Measurements from ENCODE around the gene GALNT13. TPM values are rescaled to one million over a fixed set of nuclear protein-coding genes. Genes with fewer than 3 reads are reported as not detected.

GALNT13 gene
- polyA plus RNA-seq, 3 donors, result not detected

GRCh38 chr2:154264024-154264423 is 392.3 kb downstream of the GALNT13 start:
- TF ChIP-seq CTCF (IDR thresholded peaks at IDR 0.05), result no peak
- Mint-ChIP-seq H3K4me3 (no peak overlapping the region), H3K36me3 (no peaks in the 10 kb centered on the region), H3K4me1 (no peaks in the 10 kb centered on the region), H3K27ac (no peak overlapping the region), H3K27me3 (ENCODE audit: low read depth in 3 of 3) (no peaks in the 10 kb centered on the region), H3K9me3 (peaks cover 0 to 10% (median 1%) of the 10 kb centered on the region in 7 donors)
- Histone ChIP-seq H3K9ac (ENCODE audit: insufficient read depth, low read length, poor library complexity, severe bottlenecking) (no peak overlapping the region), H3K79me2 (ENCODE audit: insufficient read depth, low read length) (no peaks in the 10 kb centered on the region), H4K20me1 (ENCODE audit: insufficient read depth, low read length) (no peaks in the 10 kb centered on the region), H3K27ac (ENCODE audit: low read depth in 1 of 2, low read length in 2 of 2) (no peak overlapping the region), H3K4me2 (replicated peaks; ENCODE audit: extremely low read depth, low read length, poor library complexity, severe bottlenecking) (no peak overlapping the region), H2AFZ (ENCODE audit: insufficient read depth, low read depth, low read length, poor library complexity, severe bottlenecking) (no peak overlapping the region), H3K9me3 (replicated peaks in 1 of 2; ENCODE audit: control insufficient read depth in 1 of 2, insufficient read depth in 1 of 2, low read length in 2 of 2) (no peaks in the 10 kb centered on the region), H3K4me1 (ENCODE audit: control insufficient read depth in 1 of 2, insufficient read depth in 2 of 2, low read length in 2 of 2) (no peaks in the 10 kb centered on the region), H3K4me3 (replicated peaks in 1 of 3; ENCODE audit: low read depth in 2 of 3, low read length in 3 of 3) (no peak overlapping the region), H3K27me3 (ENCODE audit: control insufficient read depth in 2 of 2, insufficient read depth in 2 of 2, low read length in 2 of 2) (no peaks in the 10 kb centered on the region), H3K36me3 (replicated peaks in 1 of 2; ENCODE audit: control insufficient read depth in 1 of 2, insufficient read depth in 2 of 2, low read length in 2 of 2) (no peaks in the 10 kb centered on the region)
- DNase-seq, result no peak
- WGBS (ENCODE audit: insufficient coverage), result 50% methylated on average over 1 of the region's 2 CpGs
- intact Hi-C loops (cut with micrococcal nuclease), result no loop called here

- Histone ChIP-seq H4K20me1 (ENCODE audit: insufficient read depth, low read length) (no peaks in the 10 kb centered on the region), H3K79me2 (ENCODE audit: insufficient read depth, low read length) (no peaks in the 10 kb centered on the region), H3K9ac (ENCODE audit: insufficient read depth, low read length, poor library complexity, severe bottlenecking) (no peak overlapping the region), H3K4me1 (ENCODE audit: control insufficient read depth in 1 of 2, insufficient read depth in 2 of 2, low read length in 2 of 2) (no peaks in the 10 kb centered on the region), H2AFZ (ENCODE audit: insufficient read depth, low read depth, low read length, poor library complexity, severe bottlenecking) (no peak overlapping the region), H3K9me3 (replicated peaks in 1 of 2; ENCODE audit: control insufficient read depth in 1 of 2, insufficient read depth in 1 of 2, low read length in 2 of 2) (no peaks in the 10 kb centered on the region), H3K4me2 (replicated peaks; ENCODE audit: extremely low read depth, low read length, poor library complexity, severe bottlenecking) (no peak overlapping the region), H3K36me3 (replicated peaks in 1 of 2; ENCODE audit: control insufficient read depth in 1 of 2, insufficient read depth in 2 of 2, low read length in 2 of 2) (no peaks in the 10 kb centered on the region), H3K27me3 (ENCODE audit: control insufficient read depth in 2 of 2, insufficient read depth in 2 of 2, low read length in 2 of 2) (no peaks in the 10 kb centered on the region), H3K27ac (ENCODE audit: low read depth in 1 of 2, low read length in 2 of 2) (no peak overlapping the region), H3K4me3 (replicated peaks in 1 of 3; ENCODE audit: low read depth in 2 of 3, low read length in 3 of 3) (no peak overlapping the region)
- no peak for DNase-seq
- peaks cover 0 to 8% (median 0%) of the 10 kb centered on the region in 7 donors for H3K9me3 Mint-ChIP-seq
- no CpG with 5 or more reads among the region's 2 CpGs for WGBS (ENCODE audit: insufficient coverage)
- H3K36me3 Mint-ChIP-seq, result no peaks in the 10 kb centered on the region
- no peaks in the 10 kb centered on the region for H3K27me3 Mint-ChIP-seq (ENCODE audit: low read depth in 3 of 3)
- no peak overlapping the region for H3K27ac Mint-ChIP-seq
- H3K4me1 Mint-ChIP-seq, result no peaks in the 10 kb centered on the region
- H3K4me3 Mint-ChIP-seq, result no peak overlapping the region
- no peak for TF ChIP-seq CTCF (IDR thresholded peaks at IDR 0.05)
- intact Hi-C loops (cut with micrococcal nuclease), result no loop called here
These were observed 396.3 kb downstream of the GALNT13 start for GRCh38 chr2:154267983-154268382.

Data from CD14-positive monocyte (primary cell).